Dendritic cell treated with granulocyte-macrophage colony-stimulating factor and Interleukin-4, amounts not matched to agents 40 ng/mL and 50 ng/mL, for 4 days (primary cell): ENCODE data around the gene ZNF525.
"Not testable (repeated sequence)": the region's sequence is repeated elsewhere in the genome, so short reads cannot be mapped to it uniquely, and the experiment has no call there.

Experiments
- H3K27ac Mint-ChIP-seq: one replicate; pipeline ENCODE4 v1.8.0; 2022; ENCODE audit warnings: mild to moderate bottlenecking, mixed read lengths
- H3K27me3 Mint-ChIP-seq: one replicate; pipeline ENCODE4 v1.8.0; 2022; ENCODE audit warnings: mild to moderate bottlenecking, mixed read lengths
- H3K36me3 Mint-ChIP-seq: one replicate; pipeline ENCODE4 v1.8.0; 2022; ENCODE audit warnings: low read depth, mixed read lengths
- H3K4me1 Mint-ChIP-seq: one replicate; pipeline ENCODE4 v1.8.0; 2022; ENCODE audit warnings: low read depth, mixed read lengths
- H3K4me3 Mint-ChIP-seq: one replicate; pipeline ENCODE4 v1.8.0; 2022; ENCODE audit warnings: mild to moderate bottlenecking, moderate library complexity, mixed read lengths
- H3K9me3 Mint-ChIP-seq: one replicate; pipeline ENCODE4 v1.8.0; 2022; ENCODE audit warnings: mixed read lengths
- intact Hi-C: fragments of 100-400 bp; cut with micrococcal nuclease; formaldehyde crosslinking; loops from one replicate; pipeline ENCODE4 v1.15.0; 2022

Gene ZNF525

DNA sequence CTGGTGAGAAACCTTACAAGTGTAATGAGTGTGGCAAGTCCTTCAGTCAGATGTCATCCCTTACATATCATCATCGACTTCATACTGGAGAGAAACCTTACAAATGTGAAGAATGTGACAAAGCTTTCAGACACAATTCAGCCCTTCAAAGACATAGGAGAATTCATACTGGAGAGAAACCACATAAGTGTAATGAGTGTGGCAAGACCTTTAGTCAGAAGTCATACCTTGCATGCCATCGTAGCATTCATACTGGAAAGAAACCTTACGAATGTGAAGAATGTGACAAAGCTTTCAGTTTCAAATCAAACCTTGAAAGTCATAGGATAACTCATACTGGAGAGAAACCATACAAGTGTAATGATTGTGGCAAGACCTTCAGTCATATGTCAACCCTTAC, 15.9 kb downstream of the ZNF525 start:
- Mint-ChIP-seq H3K4me1 (no peaks in the 10 kb centered on the region), H3K36me3 (peaks cover 73% of the 10 kb centered on the region), H3K27me3 (no peaks in the 10 kb centered on the region), H3K27ac (no peak overlapping the region), H3K9me3 (peaks cover 97% of the 10 kb centered on the region), H3K4me3 (no peak overlapping the region)
- intact Hi-C loops, result no loop called here

DNA sequence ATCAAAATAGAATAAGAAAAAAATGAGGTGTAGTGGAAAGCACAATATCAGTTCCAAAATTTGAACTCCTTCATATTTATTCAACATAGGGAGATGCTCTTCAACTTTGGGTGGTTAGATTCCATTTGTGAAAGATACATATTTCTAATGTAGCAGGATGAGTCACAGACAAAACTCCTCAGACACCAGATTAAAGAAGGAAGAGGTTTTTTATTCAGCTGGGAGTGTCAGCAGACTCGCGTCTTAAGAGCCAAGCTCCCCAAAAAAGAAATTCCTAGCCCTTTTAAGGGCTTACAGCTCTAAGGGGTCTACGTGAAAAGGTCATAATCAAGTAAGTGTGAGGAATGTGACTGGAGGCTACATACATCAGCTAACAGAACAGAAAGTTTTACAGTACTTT, 22.7 kb downstream of the ZNF525 start:
- intact Hi-C loops, result no loop called here
- Mint-ChIP-seq H3K36me3 (peaks cover 31% of the 10 kb centered on the region), H3K4me3 (no peak overlapping the region), H3K9me3 (peaks cover 95% of the 10 kb centered on the region), H3K4me1 (no peaks in the 10 kb centered on the region), H3K27me3 (no peaks in the 10 kb centered on the region), H3K27ac (no peak overlapping the region)

DNA sequence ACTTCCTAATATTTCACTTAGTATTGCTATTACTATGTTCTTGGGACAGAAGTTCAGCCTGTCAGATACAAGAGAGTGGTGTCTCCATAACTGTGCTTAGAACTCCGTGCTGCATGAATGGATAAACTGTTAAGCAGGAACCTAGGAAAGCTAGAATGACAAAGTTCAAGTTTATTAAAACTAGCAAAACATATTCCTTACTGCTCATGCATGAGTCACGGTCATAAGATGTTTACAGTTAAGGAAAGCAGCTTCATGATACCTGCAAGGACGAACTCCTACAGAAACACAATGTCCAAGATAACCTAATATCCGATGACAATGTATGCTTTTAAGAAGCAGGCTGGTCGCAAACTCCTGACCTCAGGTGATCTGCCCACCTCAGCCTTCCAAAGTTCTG, 23.4 kb downstream of the ZNF525 start:
- Mint-ChIP-seq H3K27me3 (no peaks in the 10 kb centered on the region), H3K36me3 (peaks cover 31% of the 10 kb centered on the region), H3K9me3 (peaks cover 94% of the 10 kb centered on the region), H3K27ac (no peak overlapping the region), H3K4me3 (no peak overlapping the region), H3K4me1 (no peaks in the 10 kb centered on the region)
- intact Hi-C loops, result no loop called here

DNA sequence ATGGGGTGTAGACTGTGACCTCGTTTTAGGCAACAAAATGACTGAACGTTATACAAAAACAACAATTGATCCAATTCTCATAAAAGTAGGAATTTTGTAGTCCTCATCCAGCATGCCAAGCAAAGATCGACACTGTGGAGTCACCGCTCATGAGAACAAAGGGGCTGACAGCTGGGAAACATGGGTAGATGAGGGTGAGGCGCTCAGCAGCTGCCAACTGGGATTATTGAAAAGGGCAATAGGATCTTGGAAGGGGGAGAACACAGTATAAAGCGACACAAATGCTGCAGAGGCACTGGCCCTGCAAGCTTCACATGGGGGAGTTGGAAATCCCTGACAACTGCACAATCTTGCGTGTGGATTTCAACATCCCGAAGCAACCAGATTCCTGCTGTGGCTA, 24.1 kb downstream of the ZNF525 start:
- H3K9me3 Mint-ChIP-seq, result peaks cover 87% of the 10 kb centered on the region
- no peak overlapping the region for H3K27ac Mint-ChIP-seq
- no peak overlapping the region for H3K4me3 Mint-ChIP-seq
- peaks cover 3% of the 10 kb centered on the region for H3K4me1 Mint-ChIP-seq
- peaks cover 30% of the 10 kb centered on the region for H3K36me3 Mint-ChIP-seq
- H3K27me3 Mint-ChIP-seq, result no peaks in the 10 kb centered on the region
- intact Hi-C loops, result no loop called here

DNA sequence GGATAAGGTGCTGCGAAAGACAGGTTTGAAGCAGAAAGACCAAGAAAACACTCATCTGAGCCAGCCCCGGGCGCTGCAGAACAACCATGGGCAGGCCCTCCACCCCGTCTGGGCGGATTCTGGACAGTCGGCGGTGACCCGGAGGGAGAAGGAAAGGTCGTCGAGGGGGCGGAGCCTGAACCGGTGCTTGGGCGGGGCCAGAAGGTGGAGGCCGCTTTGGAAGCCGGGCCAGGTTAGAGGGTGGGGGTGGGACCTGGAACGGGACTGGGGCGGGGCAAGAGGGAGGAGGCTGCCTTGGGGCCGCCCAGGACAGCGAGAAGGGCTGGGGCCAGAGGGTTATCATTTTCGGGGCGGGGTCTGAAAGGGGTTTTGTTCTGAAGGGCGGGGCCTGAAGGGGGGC, 24.5 kb downstream of the ZNF525 start:
- peaks cover 83% of the 10 kb centered on the region for H3K9me3 Mint-ChIP-seq
- no peak overlapping the region for H3K4me3 Mint-ChIP-seq
- H3K4me1 Mint-ChIP-seq, result peaks cover 7% of the 10 kb centered on the region
- no peak overlapping the region for H3K27ac Mint-ChIP-seq
- intact Hi-C loops, result no loop called here
- no peaks in the 10 kb centered on the region for H3K27me3 Mint-ChIP-seq
- peaks cover 29% of the 10 kb centered on the region for H3K36me3 Mint-ChIP-seq

DNA sequence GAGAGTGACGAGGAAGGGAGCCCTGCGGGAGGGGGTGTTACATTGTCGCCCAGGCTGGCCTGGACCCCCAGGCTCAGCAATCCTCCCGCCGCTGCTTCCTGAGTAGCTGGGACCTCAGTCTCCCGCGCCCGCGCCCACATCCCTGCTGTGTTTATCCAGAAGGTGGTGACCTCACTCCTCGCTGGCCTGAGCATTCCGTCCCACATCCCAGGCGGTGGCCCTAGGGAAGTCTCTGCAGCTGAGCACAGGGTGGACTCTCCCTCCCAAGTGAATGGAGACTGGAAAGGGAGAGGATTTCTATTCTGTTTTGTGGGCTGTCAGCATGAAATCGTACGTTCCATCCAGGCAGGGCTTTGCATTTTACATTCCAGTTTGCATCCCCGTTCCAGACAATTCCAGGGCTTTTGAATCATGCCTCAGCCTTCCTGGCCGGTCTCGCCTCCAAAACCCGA, 29.0 kb downstream of the ZNF525 start:
- Mint-ChIP-seq H3K36me3 (peaks cover 50% of the 10 kb centered on the region), H3K4me1 (peaks cover 21% of the 10 kb centered on the region), H3K27me3 (no peaks in the 10 kb centered on the region), H3K27ac (peak overlapping the region; percentile 86), H3K4me3 (peak overlapping the region; percentile 91), H3K9me3 (peaks cover 49% of the 10 kb centered on the region)
- intact Hi-C loops, result loop anchor here (2.0 kb wide), 1 partner anchor 62 kb away; the partner anchor contains the start of gene ZNF845

- Mint-ChIP-seq H3K27me3 (no peaks in the 10 kb centered on the region), H3K9me3 (peaks cover 48% of the 10 kb centered on the region), H3K4me1 (peaks cover 21% of the 10 kb centered on the region), H3K36me3 (peaks cover 50% of the 10 kb centered on the region), H3K4me3 (peak within 1 kb of the TSS; percentile 91), H3K27ac (peak within 1 kb of the TSS; percentile 86)
- intact Hi-C loops, result loop anchor here (1.0 to 5.0 kb wide), 3 partner anchors 62 to 200 kb away; partner anchors contain the start of gene ZNF845
Observed at GRCh38 chr19:53394974-53395839, 29.7 kb downstream of the ZNF525 start, which contains the start of gene ZNF765. Gene ZNF765, plus strand, starts transcription at chr19:53395149. Its CDS starts 2,867 bp downstream, at chr19:53398016.

DNA sequence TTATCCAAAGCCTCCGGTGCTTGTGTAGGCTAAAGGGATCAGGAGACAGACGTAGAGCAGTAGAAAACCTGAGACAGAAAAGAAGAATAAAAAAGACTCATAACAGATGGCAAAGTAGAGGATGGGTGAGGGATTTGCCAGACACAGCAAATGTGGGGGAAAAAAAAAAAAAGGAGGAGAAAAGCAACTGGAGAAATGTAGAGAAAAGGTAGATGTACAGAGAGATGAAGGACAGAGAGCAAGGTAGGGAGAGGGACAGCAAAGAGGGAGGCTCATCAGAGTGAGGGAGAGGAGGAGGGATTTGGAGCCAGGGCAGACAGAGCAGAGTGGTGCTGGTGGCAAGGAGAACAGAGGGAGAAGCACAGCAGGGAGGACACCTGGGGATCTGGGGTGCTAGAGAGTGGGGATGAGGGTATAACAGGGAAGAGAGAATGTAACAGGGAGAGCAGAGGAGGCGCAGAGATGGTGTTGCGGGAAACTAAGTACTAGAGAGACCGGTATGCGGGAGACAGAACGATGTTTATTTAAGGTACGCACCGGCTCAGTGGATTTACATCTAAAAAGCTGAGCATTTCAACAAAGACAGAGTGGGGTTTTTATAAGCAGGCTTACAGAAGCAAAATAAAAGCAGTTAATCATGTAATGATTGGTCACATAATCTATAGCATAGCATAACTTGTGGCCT, 30.5 kb downstream of the ZNF525 start:
- peaks cover 56% of the 10 kb centered on the region for H3K36me3 Mint-ChIP-seq
- H3K27me3 Mint-ChIP-seq, result not testable (repeated sequence)
- peaks cover 21% of the 10 kb centered on the region for H3K4me1 Mint-ChIP-seq
- peak overlapping the region; percentile 86 for H3K27ac Mint-ChIP-seq
- H3K9me3 Mint-ChIP-seq, result peaks cover 48% of the 10 kb centered on the region
- peak overlapping the region; percentile 91 for H3K4me3 Mint-ChIP-seq
- intact Hi-C loops, result loop anchor here (1.0 to 5.0 kb wide), 3 partner anchors 63 to 201 kb away; partner anchors contain the start of gene ZNF845

DNA sequence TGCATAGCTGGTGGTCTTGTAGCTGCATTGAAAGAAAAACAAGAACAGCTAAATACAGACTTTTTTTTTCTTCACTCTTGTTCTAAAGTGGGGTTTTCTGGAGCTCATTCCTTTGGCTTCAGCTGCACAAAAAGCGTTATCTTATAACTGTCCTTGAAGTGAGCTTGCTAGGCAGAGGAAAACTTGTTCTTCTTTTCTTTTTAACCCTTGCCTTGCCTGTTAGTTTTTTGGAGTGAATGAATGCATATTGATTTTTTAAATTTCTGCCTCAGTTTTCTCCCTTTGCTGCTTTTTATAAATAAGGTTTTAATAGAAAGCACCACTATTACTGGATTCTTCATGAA, 31.0 kb downstream of the ZNF525 start:
- Mint-ChIP-seq H3K27me3 (no peaks in the 10 kb centered on the region), H3K4me3 (no peak overlapping the region), H3K9me3 (peaks cover 48% of the 10 kb centered on the region), H3K36me3 (peaks cover 61% of the 10 kb centered on the region), H3K4me1 (peaks cover 21% of the 10 kb centered on the region), H3K27ac (no peak overlapping the region)
- intact Hi-C loops, result loop anchor here (5.0 kb wide), 1 partner anchor 76 kb away; no protein-coding TSS in a partner anchor

- H3K27me3 Mint-ChIP-seq, H3K4me3 Mint-ChIP-seq, H3K27ac Mint-ChIP-seq: not testable (repeated sequence)
- Mint-ChIP-seq H3K4me1 (peaks cover 21% of the 10 kb centered on the region), H3K9me3 (peaks cover 49% of the 10 kb centered on the region), H3K36me3 (peaks cover 75% of the 10 kb centered on the region)
- intact Hi-C loops, result loop anchor here (5.0 kb wide), 1 partner anchor 74 kb away; no protein-coding TSS in a partner anchor
Observed at GRCh38 chr19:53397918-53398317, 32.4 kb downstream of the ZNF525 start.

DNA sequence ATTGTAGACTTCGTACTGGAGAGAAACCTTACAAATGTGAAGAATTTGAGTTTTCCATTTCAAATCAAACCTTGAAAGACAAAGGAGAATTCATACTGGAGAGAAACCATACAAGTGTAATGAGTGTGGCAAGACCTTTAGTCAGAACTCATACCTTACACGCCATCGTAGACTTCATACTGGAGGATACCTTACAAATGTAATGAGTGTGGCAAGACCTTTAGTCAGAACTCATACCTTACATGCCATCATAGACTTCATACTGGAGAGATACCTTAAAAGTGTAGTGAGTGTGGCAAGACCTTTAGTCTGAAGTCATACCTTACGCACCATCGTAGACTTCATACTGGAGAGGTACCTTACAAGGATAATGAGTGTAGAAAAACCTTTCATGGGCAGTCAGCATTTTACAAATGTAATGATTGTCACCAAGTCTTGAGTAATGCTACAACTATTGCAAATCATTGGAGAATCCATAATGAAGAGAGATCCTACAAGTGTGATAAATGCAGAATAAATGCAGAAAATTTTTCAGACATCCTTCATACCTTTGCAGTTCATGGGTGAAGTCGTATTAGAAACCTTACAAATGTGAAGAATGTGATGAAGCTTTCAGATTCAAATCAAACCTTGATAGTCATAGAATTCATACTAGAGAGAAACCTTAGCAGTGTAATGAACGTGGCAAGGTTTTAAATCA, 44.1 kb downstream of the ZNF525 start:
- peaks cover 82% of the 10 kb centered on the region for H3K9me3 Mint-ChIP-seq
- no peak overlapping the region for H3K27ac Mint-ChIP-seq
- intact Hi-C loops, result no loop called here
- no peak overlapping the region for H3K4me3 Mint-ChIP-seq
- no peaks in the 10 kb centered on the region for H3K4me1 Mint-ChIP-seq
- H3K27me3 Mint-ChIP-seq, result no peaks in the 10 kb centered on the region
- H3K36me3 Mint-ChIP-seq, result peaks cover 68% of the 10 kb centered on the region

GRCh38 chr19:53420520-53421315, 55.2 kb downstream of the ZNF525 start:
- H3K4me3 Mint-ChIP-seq, H3K4me1 Mint-ChIP-seq, H3K36me3 Mint-ChIP-seq, H3K27me3 Mint-ChIP-seq, intact Hi-C loops, H3K27ac Mint-ChIP-seq: not testable (repeated sequence)
- H3K9me3 Mint-ChIP-seq, result peaks cover 36% of the 10 kb centered on the region

DNA sequence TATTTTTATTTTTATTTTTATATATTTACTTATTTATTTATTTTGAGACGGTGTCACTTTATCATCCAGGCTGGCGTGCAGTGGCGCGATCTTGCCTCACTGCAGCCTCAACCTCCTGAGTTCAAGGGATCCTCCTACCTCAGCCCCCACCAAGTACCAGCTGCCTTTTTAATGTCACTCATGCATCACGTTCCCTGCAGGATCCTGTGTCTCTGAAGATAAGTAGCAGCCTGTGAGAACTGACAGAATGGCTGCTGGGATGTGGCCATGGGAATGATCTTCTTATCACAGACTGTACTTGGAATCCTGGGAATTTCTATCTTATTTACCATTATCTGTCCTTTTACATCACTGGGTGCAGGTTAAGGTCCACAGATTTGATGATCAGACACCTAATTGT, 57.0 kb downstream of the ZNF525 start:
- H3K27ac Mint-ChIP-seq, result no peak overlapping the region
- H3K27me3 Mint-ChIP-seq, result no peaks in the 10 kb centered on the region
- no peaks in the 10 kb centered on the region for H3K4me1 Mint-ChIP-seq
- intact Hi-C loops, result no loop called here
- H3K9me3 Mint-ChIP-seq, result peaks cover 18% of the 10 kb centered on the region
- H3K4me3 Mint-ChIP-seq, result no peak overlapping the region
- no peaks in the 10 kb centered on the region for H3K36me3 Mint-ChIP-seq
